Measurements from ENCODE around the gene CDH4. TPM values are rescaled to one million over a fixed set of nuclear protein-coding genes. Genes with fewer than 3 reads are reported as not detected.

The CDH4 gene
- total and polyA plus RNA-seq, 9 of the 15 experiments (the other 6 are each of a cell fraction or from before 2014, with no cell fraction given), result 0.04 TPM; not detected in 8

DNA sequence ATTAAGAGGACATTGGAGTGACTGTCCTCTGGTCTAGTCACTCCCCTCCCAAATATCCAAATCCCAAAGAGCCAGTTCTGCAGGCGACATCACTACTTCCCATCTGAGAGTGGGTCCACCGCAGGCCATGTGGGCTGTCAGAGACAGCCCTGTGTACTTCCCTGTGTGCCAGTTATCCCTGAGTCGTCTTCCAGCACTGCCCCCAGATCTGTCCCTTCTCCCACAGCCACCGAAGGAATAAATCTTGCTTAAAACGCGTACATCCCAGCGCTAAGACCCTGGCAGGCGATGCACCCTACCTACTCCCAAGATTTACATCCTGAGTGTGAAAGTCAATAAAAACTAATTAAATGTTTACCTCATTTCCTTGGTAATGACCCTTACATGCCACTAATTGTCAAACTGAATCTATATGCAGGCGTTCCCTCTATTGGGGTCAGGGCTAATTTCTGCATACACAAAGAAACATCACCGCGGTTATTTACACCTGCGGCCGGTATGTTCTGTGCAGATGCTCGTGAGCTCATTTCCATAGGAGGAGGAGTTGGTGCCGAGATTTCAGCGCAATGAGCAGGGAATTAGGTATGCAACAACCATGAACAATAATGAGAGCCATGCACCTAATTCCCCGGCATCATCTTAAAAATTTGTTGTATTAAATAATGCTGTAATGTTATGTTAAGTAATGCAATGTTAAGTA is 31.3 kb upstream of the CDH4 start:
- H3K9me1 ChIP-seq (ENCODE audit: control insufficient read depth, insufficient read depth, low read length), result no peaks in the 10 kb centered on the region
- BruUV-seq (replicated peaks), result no TSS peak
- no peaks in the 10 kb centered on the region for H3K9me3 ChIP-seq (replicated peaks; ENCODE audit: control insufficient read depth, insufficient read depth, low read depth, low read length)
- in situ Hi-C loops (cut with MboI) (no loop called here), intact Hi-C loops (cut with micrococcal nuclease) (loop anchor here (10.0 kb wide), 1 partner anchor 1006 kb away; no protein-coding TSS in a partner anchor)
- H3K27ac ChIP-seq (ENCODE audit: extremely low read depth, low read depth, low read length), result no peak overlapping the region
- H3K4me3 ChIP-seq, result no peak overlapping the region
- TF ChIP-seq ZNF445 (CRISPR knock-in tag; IDR thresholded peaks at IDR 0.05; ENCODE audit: low read depth), result no peak
- no peak for TF ChIP-seq BMI1 (IDR thresholded peaks at IDR 0.05; ENCODE audit: low read length)
- TF ChIP-seq STAG1 (CRISPR knock-in tag; IDR thresholded peaks at IDR 0.05; ENCODE audit: borderline replicate concordance), result no peak
- no peak for TF ChIP-seq RUNX1 (IDR thresholded peaks at IDR 0.05; ENCODE audit: low read depth)
- TF ChIP-seq ZNF644 (tag; IDR thresholded peaks at IDR 0.05; ENCODE audit: low read depth), result no peak
- no peak for TF ChIP-seq TEAD2 (tag; IDR thresholded peaks at IDR 0.05)
- no peak for TF ChIP-seq CHD2 (IDR thresholded peaks at IDR 0.05; ENCODE audit: low read depth, low read length)
- TF ChIP-seq BCL6 (CRISPR knock-in tag; IDR thresholded peaks at IDR 0.05), result no peak
- no peak for TF ChIP-seq BRF1 (IDR thresholded peaks at IDR 0.05; ENCODE audit: borderline replicate concordance, extremely low read depth, insufficient read length)
- no peak for TF ChIP-seq RBM15 (IDR thresholded peaks at IDR 0.05; ENCODE audit: insufficient read depth, low read length)
- no peak for TF ChIP-seq NCOA6 (IDR thresholded peaks at IDR 0.05)
- TF ChIP-seq, protein P1, sequence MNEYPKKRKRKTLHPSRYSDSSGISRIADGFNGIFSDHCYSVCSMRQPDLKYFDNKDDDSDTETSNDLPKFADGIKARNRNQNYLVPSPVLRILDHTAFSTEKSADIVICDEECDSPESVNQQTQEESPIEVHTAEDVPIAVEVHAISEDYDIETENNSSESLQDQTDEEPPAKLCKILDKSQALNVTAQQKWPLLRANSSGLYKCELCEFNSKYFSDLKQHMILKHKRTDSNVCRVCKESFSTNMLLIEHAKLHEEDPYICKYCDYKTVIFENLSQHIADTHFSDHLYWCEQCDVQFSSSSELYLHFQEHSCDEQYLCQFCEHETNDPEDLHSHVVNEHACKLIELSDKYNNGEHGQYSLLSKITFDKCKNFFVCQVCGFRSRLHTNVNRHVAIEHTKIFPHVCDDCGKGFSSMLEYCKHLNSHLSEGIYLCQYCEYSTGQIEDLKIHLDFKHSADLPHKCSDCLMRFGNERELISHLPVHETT (CRISPR knock-in tag; conservative IDR thresholded peaks at IDR 0.05 in 1 of 2, IDR thresholded peaks at IDR 0.05 in 1 of 2), result no peak
- TF ChIP-seq CREBBP (IDR thresholded peaks at IDR 0.05; ENCODE audit: low read depth, low read length), result no peak
- TF ChIP-seq, protein P2, sequence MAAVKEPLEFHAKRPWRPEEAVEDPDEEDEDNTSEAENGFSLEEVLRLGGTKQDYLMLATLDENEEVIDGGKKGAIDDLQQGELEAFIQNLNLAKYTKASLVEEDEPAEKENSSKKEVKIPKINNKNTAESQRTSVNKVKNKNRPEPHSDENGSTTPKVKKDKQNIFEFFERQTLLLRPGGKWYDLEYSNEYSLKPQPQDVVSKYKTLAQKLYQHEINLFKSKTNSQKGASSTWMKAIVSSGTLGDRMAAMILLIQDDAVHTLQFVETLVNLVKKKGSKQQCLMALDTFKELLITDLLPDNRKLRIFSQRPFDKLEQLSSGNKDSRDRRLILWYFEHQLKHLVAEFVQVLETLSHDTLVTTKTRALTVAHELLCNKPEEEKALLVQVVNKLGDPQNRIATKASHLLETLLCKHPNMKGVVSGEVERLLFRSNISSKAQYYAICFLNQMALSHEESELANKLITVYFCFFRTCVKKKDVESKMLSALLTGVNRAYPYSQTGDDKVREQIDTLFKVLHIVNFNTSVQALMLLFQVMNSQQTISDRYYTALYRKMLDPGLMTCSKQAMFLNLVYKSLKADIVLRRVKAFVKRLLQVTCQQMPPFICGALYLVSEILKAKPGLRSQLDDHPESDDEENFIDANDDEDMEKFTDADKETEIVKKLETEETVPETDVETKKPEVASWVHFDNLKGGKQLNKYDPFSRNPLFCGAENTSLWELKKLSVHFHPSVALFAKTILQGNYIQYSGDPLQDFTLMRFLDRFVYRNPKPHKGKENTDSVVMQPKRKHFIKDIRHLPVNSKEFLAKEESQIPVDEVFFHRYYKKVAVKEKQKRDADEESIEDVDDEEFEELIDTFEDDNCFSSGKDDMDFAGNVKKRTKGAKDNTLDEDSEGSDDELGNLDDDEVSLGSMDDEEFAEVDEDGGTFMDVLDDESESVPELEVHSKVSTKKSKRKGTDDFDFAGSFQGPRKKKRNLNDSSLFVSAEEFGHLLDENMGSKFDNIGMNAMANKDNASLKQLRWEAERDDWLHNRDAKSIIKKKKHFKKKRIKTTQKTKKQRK (IDR thresholded peaks at IDR 0.05; ENCODE audit: borderline replicate concordance, low read depth, low read length), result no peak
- TF ChIP-seq, protein P3, sequence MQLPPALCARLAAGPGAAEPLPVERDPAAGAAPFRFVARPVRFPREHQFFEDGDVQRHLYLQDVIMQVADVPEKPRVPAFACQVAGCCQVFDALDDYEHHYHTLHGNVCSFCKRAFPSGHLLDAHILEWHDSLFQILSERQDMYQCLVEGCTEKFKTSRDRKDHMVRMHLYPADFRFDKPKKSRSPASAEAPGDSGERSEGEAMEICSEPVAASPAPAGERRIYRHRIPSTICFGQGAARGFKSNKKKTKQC (CRISPR knock-in tag; IDR thresholded peaks at IDR 0.05), result no peak
- TF ChIP-seq RBFOX2 (IDR thresholded peaks at IDR 0.05; ENCODE audit: low read depth, low read length), result no peak
- no peak for TF ChIP-seq NFXL1 (CRISPR knock-in tag; IDR thresholded peaks at IDR 0.05)
- ChIA-PET CTCF (ENCODE audit: low intra/inter-chr PET ratio) (no interaction called here), POLR2A (no interaction called here)
- H3K36me3 ChIP-seq (ENCODE audit: control insufficient read depth, insufficient read depth, low read length), result no peaks in the 10 kb centered on the region
- no peaks in the 10 kb centered on the region for H3K79me2 ChIP-seq (ENCODE audit: control insufficient read depth, insufficient read depth, low read length)
- no peaks in the 10 kb centered on the region for H3K4me1 ChIP-seq (replicated peaks in 1 of 2; ENCODE audit: control insufficient read depth in 2 of 2, insufficient read depth in 2 of 2, low read length in 2 of 2)
- no peak overlapping the region for H2AFZ ChIP-seq (ENCODE audit: low read depth, low read length)
- H4K20me1 ChIP-seq (replicated peaks; ENCODE audit: control insufficient read depth, insufficient read depth, low read length), result no peaks in the 10 kb centered on the region
- H3K9ac ChIP-seq (ENCODE audit: insufficient read depth in 1 of 2, low read depth in 2 of 2, low read length in 2 of 2), result no peak overlapping the region
- peaks cover 0 to 13% of the 10 kb centered on the region in 2 experiments; a peak in 3 of 5 replicates for H3K27me3 ChIP-seq (ENCODE audit: control insufficient read depth in 2 of 2, insufficient read depth in 2 of 2, low read length in 2 of 2)
- 2% methylated on average over 17 of the region's 17 CpGs for WGBS (ENCODE audit: insufficient coverage, low coverage, missing lambda C conversion rate)
- no peak for ATAC-seq
- H3K4me2 ChIP-seq (ENCODE audit: insufficient read depth, low read length), result no peak overlapping the region
- FAIRE-seq, result no peak
- DNase-seq (ENCODE audit: extremely low read depth in 1 of 4, low spot score in 3 of 4), result no peak
